ENCODE results near the gene LRP8. TPM values are rescaled to one million over a fixed set of nuclear protein-coding genes. Genes with fewer than 3 reads are reported as not detected.

Gene LRP8
- total RNA-seq, 1 experiment from 2014 or later, result 56.3 TPM

DNA sequence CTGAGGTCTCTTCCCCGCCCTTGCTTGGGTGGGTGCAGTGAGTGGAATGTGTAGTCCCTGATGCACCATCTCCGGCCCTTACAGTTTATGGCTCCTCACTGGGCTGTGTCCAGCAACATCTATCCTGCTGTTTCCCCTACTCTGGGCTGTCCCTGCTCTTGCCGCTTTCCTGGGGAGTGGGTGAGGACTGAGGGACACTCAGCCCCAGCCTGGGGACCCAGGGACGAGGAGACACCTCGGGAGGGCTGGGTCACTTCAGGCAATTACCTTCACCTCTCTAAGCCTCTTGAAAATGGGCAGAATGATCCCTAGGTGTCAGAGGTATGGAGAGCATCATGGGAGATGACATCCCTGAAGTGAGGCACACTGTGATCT lies 13.6 kb upstream of the LRP8 start:
- Histone ChIP-seq H3K9me3 (ENCODE audit: control insufficient read depth in 1 of 2, insufficient read depth in 1 of 2, low read depth in 1 of 2, low read length in 2 of 2) (no peaks in the 10 kb centered on the region), H3K27me3 (ENCODE audit: insufficient read depth, low read length) (no peaks in the 10 kb centered on the region), H2AFZ (ENCODE audit: low read depth, low read length, poor library complexity, severe bottlenecking) (no peak overlapping the region), H3K9me2 (ENCODE audit: insufficient read depth) (no peaks in the 10 kb centered on the region), H3K9ac (ENCODE audit: low read length) (no peak overlapping the region), H4K20me1 (ENCODE audit: insufficient read depth) (no peaks in the 10 kb centered on the region), H3K4me1 (ENCODE audit: control insufficient read depth in 1 of 2, insufficient read depth in 2 of 2, low read length in 2 of 2) (no peaks in the 10 kb centered on the region), H3K4me3 (replicated peaks in 1 of 2; ENCODE audit: low read depth in 1 of 2, low read length in 2 of 2) (no peak overlapping the region), H3K4me2 (ENCODE audit: low read length) (no peak overlapping the region), H3K27ac (ENCODE audit: low read depth, low read length) (no peak overlapping the region), H3K79me2 (ENCODE audit: insufficient read depth, low read length) (no peaks in the 10 kb centered on the region), H3K36me3 (ENCODE audit: control insufficient read depth in 1 of 2, insufficient read depth in 2 of 2, low read length in 2 of 2) (no peaks in the 10 kb centered on the region; a peak in 1 of 4 replicates)
- DNase-seq (ENCODE audit: low read depth, low spot score), result no peak
- no peak for ATAC-seq
- ChIA-PET CTCF (no interaction called here), RAD21 (ENCODE audit: low non-redundant PET in 1 of 2, low total read pairs in 2 of 2, uncharacterized antibody in 2 of 2, unreplicated experiment in 2 of 2) (no interaction called here), POLR2A (no interaction called here)
- TF ChIP-seq TCF7L2 (IDR thresholded peaks at IDR 0.05; ENCODE audit: borderline replicate concordance, extremely low read depth, insufficient read depth, insufficient read length) (no peak), ZFX (IDR thresholded peaks at IDR 0.05) (no peak), ZNF274 (IDR thresholded peaks at IDR 0.05; ENCODE audit: low read depth, low read length) (no peak), ZBTB33 (IDR thresholded peaks at IDR 0.05; ENCODE audit: extremely low read depth, insufficient replicate concordance, low read length) (no peak), SP1 (IDR thresholded peaks at IDR 0.05; ENCODE audit: low read depth) (no peak), EGR1 (IDR thresholded peaks at IDR 0.05; ENCODE audit: low read depth) (no peak), CEBPB (IDR thresholded peaks at IDR 0.05; ENCODE audit: low read depth) (no peak), FOSL1 (IDR thresholded peaks at IDR 0.05; ENCODE audit: low read depth) (no peak), CBX3 (IDR thresholded peaks at IDR 0.05; ENCODE audit: low read depth) (no peak), EZH2phosphoT487 (IDR thresholded peaks at IDR 0.05; ENCODE audit: borderline replicate concordance) (no peak), POLR2AphosphoS5 (IDR thresholded peaks at IDR 0.05; ENCODE audit: low read depth, low read length) (no peak), JUND (IDR thresholded peaks at IDR 0.05) (no peak), EZH2 (IDR thresholded peaks at IDR 0.05) (no peak), ELF1 (IDR thresholded peaks at IDR 0.05; ENCODE audit: borderline replicate concordance, low read depth) (no peak), RAD21 (IDR thresholded peaks at IDR 0.05; ENCODE audit: low read depth) (no peak), YY1 (IDR thresholded peaks at IDR 0.05; ENCODE audit: extremely low read depth, insufficient replicate concordance, low read depth, low read length) (no peak)
- TF ChIP-seq, protein P1, sequence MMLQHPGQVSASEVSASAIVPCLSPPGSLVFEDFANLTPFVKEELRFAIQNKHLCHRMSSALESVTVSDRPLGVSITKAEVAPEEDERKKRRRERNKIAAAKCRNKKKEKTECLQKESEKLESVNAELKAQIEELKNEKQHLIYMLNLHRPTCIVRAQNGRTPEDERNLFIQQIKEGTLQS (IDR thresholded peaks at IDR 0.05), result no peak
- TF ChIP-seq, protein P2, sequence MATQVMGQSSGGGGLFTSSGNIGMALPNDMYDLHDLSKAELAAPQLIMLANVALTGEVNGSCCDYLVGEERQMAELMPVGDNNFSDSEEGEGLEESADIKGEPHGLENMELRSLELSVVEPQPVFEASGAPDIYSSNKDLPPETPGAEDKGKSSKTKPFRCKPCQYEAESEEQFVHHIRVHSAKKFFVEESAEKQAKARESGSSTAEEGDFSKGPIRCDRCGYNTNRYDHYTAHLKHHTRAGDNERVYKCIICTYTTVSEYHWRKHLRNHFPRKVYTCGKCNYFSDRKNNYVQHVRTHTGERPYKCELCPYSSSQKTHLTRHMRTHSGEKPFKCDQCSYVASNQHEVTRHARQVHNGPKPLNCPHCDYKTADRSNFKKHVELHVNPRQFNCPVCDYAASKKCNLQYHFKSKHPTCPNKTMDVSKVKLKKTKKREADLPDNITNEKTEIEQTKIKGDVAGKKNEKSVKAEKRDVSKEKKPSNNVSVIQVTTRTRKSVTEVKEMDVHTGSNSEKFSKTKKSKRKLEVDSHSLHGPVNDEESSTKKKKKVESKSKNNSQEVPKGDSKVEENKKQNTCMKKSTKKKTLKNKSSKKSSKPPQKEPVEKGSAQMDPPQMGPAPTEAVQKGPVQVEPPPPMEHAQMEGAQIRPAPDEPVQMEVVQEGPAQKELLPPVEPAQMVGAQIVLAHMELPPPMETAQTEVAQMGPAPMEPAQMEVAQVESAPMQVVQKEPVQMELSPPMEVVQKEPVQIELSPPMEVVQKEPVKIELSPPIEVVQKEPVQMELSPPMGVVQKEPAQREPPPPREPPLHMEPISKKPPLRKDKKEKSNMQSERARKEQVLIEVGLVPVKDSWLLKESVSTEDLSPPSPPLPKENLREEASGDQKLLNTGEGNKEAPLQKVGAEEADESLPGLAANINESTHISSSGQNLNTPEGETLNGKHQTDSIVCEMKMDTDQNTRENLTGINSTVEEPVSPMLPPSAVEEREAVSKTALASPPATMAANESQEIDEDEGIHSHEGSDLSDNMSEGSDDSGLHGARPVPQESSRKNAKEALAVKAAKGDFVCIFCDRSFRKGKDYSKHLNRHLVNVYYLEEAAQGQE (IDR thresholded peaks at IDR 0.05; ENCODE audit: low read depth), result no peak
- TF ChIP-seq, protein P3, sequence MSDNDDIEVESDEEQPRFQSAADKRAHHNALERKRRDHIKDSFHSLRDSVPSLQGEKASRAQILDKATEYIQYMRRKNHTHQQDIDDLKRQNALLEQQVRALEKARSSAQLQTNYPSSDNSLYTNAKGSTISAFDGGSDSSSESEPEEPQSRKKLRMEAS (IDR thresholded peaks at IDR 0.05), result no peak
- no TSS peak for BruUV-seq (replicated peaks)
- intact Hi-C loops (cut with micrococcal nuclease), result no loop called here
